NB4 (cell line): Measurements from ENCODE around the gene TBC1D2B.

Experiments
- POLR2A ChIP-seq: IDR thresholded peaks from 2 replicates; pipeline ENCODE4 v1.6.1; 2011; ENCODE audit warnings: mild to moderate bottlenecking; ENCODE audit not compliant: insufficient read length; ENCODE audit errors: extremely low read depth
- TF ChIP-seq, protein P1 (sequence below): IDR thresholded peaks from one replicate; pipeline ENCODE4 v1.5.1; 2012; ENCODE audit warnings: low read depth, low read length
- TF ChIP-seq, protein P2 (sequence below): IDR thresholded peaks from 2 replicates; pipeline ENCODE4 v1.6.1; 2011; ENCODE audit warnings: low read depth, low read length

DNA sequence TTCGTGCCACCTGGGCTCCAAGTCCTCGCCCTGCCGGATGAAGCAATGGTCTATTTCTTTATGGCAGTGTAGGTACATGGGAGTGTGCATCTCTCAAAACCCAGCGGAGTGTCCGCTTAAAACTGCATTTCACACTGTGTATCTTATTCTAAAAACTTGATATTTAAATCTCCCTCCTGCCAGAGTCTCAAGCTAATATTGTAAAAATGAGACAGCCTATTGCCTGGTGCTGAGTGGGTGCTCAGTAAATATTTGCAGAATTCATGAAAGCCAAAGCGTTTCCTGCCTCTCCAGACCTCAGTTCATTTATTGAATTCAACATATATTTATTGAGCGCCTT lies 330 bp upstream of the TBC1D2B start:
- TF ChIP-seq, protein P1, sequence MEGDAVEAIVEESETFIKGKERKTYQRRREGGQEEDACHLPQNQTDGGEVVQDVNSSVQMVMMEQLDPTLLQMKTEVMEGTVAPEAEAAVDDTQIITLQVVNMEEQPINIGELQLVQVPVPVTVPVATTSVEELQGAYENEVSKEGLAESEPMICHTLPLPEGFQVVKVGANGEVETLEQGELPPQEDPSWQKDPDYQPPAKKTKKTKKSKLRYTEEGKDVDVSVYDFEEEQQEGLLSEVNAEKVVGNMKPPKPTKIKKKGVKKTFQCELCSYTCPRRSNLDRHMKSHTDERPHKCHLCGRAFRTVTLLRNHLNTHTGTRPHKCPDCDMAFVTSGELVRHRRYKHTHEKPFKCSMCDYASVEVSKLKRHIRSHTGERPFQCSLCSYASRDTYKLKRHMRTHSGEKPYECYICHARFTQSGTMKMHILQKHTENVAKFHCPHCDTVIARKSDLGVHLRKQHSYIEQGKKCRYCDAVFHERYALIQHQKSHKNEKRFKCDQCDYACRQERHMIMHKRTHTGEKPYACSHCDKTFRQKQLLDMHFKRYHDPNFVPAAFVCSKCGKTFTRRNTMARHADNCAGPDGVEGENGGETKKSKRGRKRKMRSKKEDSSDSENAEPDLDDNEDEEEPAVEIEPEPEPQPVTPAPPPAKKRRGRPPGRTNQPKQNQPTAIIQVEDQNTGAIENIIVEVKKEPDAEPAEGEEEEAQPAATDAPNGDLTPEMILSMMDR: no peak
- TF ChIP-seq, protein P2, sequence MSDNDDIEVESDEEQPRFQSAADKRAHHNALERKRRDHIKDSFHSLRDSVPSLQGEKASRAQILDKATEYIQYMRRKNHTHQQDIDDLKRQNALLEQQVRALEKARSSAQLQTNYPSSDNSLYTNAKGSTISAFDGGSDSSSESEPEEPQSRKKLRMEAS: no peak
- no peak for TF ChIP-seq POLR2A
